ENCODE results near the gene ZNF574.

ZNF574 gene

GRCh38 chr19:42105368-42105767, 29.4 kb downstream of the ZNF574 start:
- no peak for DNase-seq

GRCh38 chr19:42108527-42109389, 32.8 kb downstream of the ZNF574 start:
- peak; percentile 62 for DNase-seq

GRCh38 chr19:42109896-42110295, 33.9 kb downstream of the ZNF574 start:
- DNase-seq, result no peak

GRCh38 chr19:42110658-42111057, 34.7 kb downstream of the ZNF574 start:
- no peak for DNase-seq

- DNase-seq, result no peak
Observed at GRCh38 chr19:42111384-42111783, 35.4 kb downstream of the ZNF574 start.

GRCh38 chr19:42111811-42112210, 35.8 kb downstream of the ZNF574 start:
- DNase-seq, result no peak

- no peak for DNase-seq
Observed at GRCh38 chr19:42113641-42114348, 37.8 kb downstream of the ZNF574 start.

- DNase-seq, result no peak
Observed at GRCh38 chr19:42114412-42114811, 38.4 kb downstream of the ZNF574 start.

GRCh38 chr19:42115219-42115618, 39.3 kb downstream of the ZNF574 start:
- no peak for DNase-seq

- DNase-seq, result no peak
Observed at GRCh38 chr19:42115705-42116104, 39.7 kb downstream of the ZNF574 start.

- DNase-seq, result no peak
Observed at GRCh38 chr19:42116308-42117075, 40.5 kb downstream of the ZNF574 start.

- no peak for DNase-seq
Observed at GRCh38 chr19:42117076-42117475, 41.1 kb downstream of the ZNF574 start.

- DNase-seq, result no peak
Observed at GRCh38 chr19:42120276-42120980, 44.5 kb downstream of the ZNF574 start.

GRCh38 chr19:42121036-42121621, 45.2 kb downstream of the ZNF574 start:
- no peak for DNase-seq

GRCh38 chr19:42121656-42122069, 45.7 kb downstream of the ZNF574 start:
- DNase-seq, result no peak

- DNase-seq, result no peak
Observed at GRCh38 chr19:42122691-42123607, 47.0 kb downstream of the ZNF574 start.

- no peak for DNase-seq
Observed at GRCh38 chr19:42123765-42124164, 47.8 kb downstream of the ZNF574 start.

GRCh38 chr19:42124386-42124901, 48.5 kb downstream of the ZNF574 start:
- no peak for DNase-seq

GRCh38 chr19:42125536-42125935, 49.6 kb downstream of the ZNF574 start:
- DNase-seq, result no peak

GRCh38 chr19:42126574-42126973, 50.6 kb downstream of the ZNF574 start:
- DNase-seq, result no peak
